K562 (cell line): ENCODE results near the gene RNF215. TPM values are rescaled to one million over a fixed set of nuclear protein-coding genes. Genes with fewer than 3 reads are reported as not detected.

Experiments
- ATAC-seq: fragments of 200-7000 bp; cut with Tn5 transposase; 3 replicates; pipeline ENCODE4 v1.9.1; 2020; ENCODE audit warnings: moderate library complexity
- BruUV-seq: library from RNA; stranded (reverse); fragments of 400-500 nt; replicated peaks from 2 replicates; lab custom pipeline; 2021; lab: Mats Ljungman, UMichigan
- CTCF ChIA-PET: fragments of 300-600 bp; formaldehyde crosslinking; extraction: SDS; loops from one replicate; lab custom pipeline; 2021; ENCODE audit warnings: low intra/inter-chr PET ratio; lab: Yijun Ruan, JAX
- POLR2A ChIA-PET: fragments of 300-600, 350-650 bp; sonication (Branson Sonifier 250); formaldehyde crosslinking; extraction: SDS; loops from one replicate; lab custom pipeline; 2021; ENCODE audit warnings: antibody characterized with exemption, inconsistent platforms; lab: Yijun Ruan, JAX
- DNase-seq, 4 experiments: peaks; one replicate each; pipeline versions ENCODE4 v3.0.0 to v3.0.0-alpha.2; 2011 to 2018; ENCODE audit warnings: low spot score in 3 of 4, mixed read lengths in 3 of 4; ENCODE audit errors: extremely low read depth in 1 of 4
- FAIRE-seq: peaks from 2 replicates; lab custom pipeline; 2011; peaks lifted over from hg19 to GRCh38; lab: Jason Lieb, UNC
- H2AFZ ChIP-seq: 2 replicates; pipeline ENCODE4 v1.6.0; 2011; ENCODE audit warnings: low read depth, low read length, control low read depth, inconsistent platforms
- H3K27ac ChIP-seq: fragments of 200-600 bp; 3 replicates; pipeline ENCODE4 v1.8.0; 2011; ENCODE audit warnings: low read depth, mild to moderate bottlenecking, control low read depth, inconsistent platforms, low read length, moderate library complexity, mixed read lengths; ENCODE audit errors: extremely low read depth
- H3K27me3 ChIP-seq, 2 experiments: fragments of 300-600 bp in 1 of 2; 2 replicates in 1 of 2; 3 replicates in 1 of 2; pipeline versions ENCODE4 v1.6.0 to v1.8.0; 2011; ENCODE audit warnings: inconsistent platforms in 2 of 2, low read length in 2 of 2, mild to moderate bottlenecking in 1 of 2, mixed read lengths in 1 of 2, moderate library complexity in 1 of 2; ENCODE audit not compliant: control insufficient read depth in 2 of 2, insufficient read depth in 2 of 2
- H3K36me3 ChIP-seq: fragments of 300-600 bp; 3 replicates; pipeline ENCODE4 v1.8.0; 2011; ENCODE audit warnings: mild to moderate bottlenecking, low read length, inconsistent platforms; ENCODE audit not compliant: control insufficient read depth, insufficient read depth
- H3K4me1 ChIP-seq, 2 experiments: fragments of 200-600 bp in 1 of 2; replicated peaks in 1 of 2; 2 replicates in 1 of 2; 3 replicates in 1 of 2; pipeline versions ENCODE4 v1.5.1 to v1.8.0; 2011; ENCODE audit warnings: inconsistent platforms in 2 of 2, low read length in 2 of 2, mild to moderate bottlenecking in 1 of 2, mixed read lengths in 1 of 2, moderate library complexity in 1 of 2; ENCODE audit not compliant: control insufficient read depth in 2 of 2, insufficient read depth in 2 of 2
- H3K4me2 ChIP-seq: 2 replicates; pipeline ENCODE4 v1.6.1; 2011; ENCODE audit warnings: low read length, control low read depth, inconsistent platforms, mixed read lengths; ENCODE audit not compliant: insufficient read depth
- H3K4me3 ChIP-seq: fragments of 200-600 bp; sonication (generic), shearing (Covaris generic); 2 replicates; pipeline ENCODE4 v1.5.1; 2016; ENCODE audit warnings: control low read depth, inconsistent platforms
- H3K79me2 ChIP-seq: fragments of 200-600 bp; 3 replicates; pipeline ENCODE4 v1.8.0; 2011; ENCODE audit warnings: low read length, inconsistent platforms; ENCODE audit not compliant: control insufficient read depth, insufficient read depth
- H3K9ac ChIP-seq, 2 experiments: 2 replicates each; pipeline versions ENCODE4 v1.6.0 to v1.6.1; 2011; ENCODE audit warnings: low read depth in 2 of 2, low read length in 2 of 2, control low read depth in 1 of 2, inconsistent platforms in 1 of 2, mild to moderate bottlenecking in 1 of 2, mixed read lengths in 1 of 2; ENCODE audit not compliant: insufficient read depth in 1 of 2
- H3K9me1 ChIP-seq: one replicate; pipeline ENCODE4 v1.6.0; 2011; ENCODE audit warnings: inconsistent platforms, mild to moderate bottlenecking, low read length, moderate library complexity; ENCODE audit not compliant: control insufficient read depth, insufficient read depth
- H3K9me3 ChIP-seq: replicated peaks from 2 replicates; pipeline ENCODE4 v1.5.1; 2011; ENCODE audit warnings: low read depth, low read length, inconsistent platforms; ENCODE audit not compliant: control insufficient read depth, insufficient read depth
- H4K20me1 ChIP-seq: replicated peaks from 2 replicates; pipeline ENCODE4 v1.6.1; 2011; ENCODE audit warnings: low read length, inconsistent platforms, mixed read lengths; ENCODE audit not compliant: control insufficient read depth, insufficient read depth
- BRF1 ChIP-seq: IDR thresholded peaks from 3 replicates; pipeline ENCODE4 v1.6.1; 2011; ENCODE audit warnings: borderline replicate concordance, mild to moderate bottlenecking; ENCODE audit not compliant: insufficient read length; ENCODE audit errors: extremely low read depth
- GABPA ChIP-seq: fragments of 200-800 bp; sonication (Bioruptor generic); conservative IDR thresholded peaks from 2 replicates; pipeline ENCODE4 v1.6.1; 2016; ENCODE audit warnings: low read depth, missing genetic modification characterization, missing compliant biosample characterization
- NFIC ChIP-seq: fragments of 450-650 bp; IDR thresholded peaks from 2 replicates; pipeline ENCODE4 v1.6.1; 2017; ENCODE audit warnings: mild to moderate bottlenecking, inconsistent platforms
- PPARD ChIP-seq: fragments of 250-450 bp; sonication (Bioruptor Pico); IDR thresholded peaks from 2 replicates; pipeline ENCODE4 v1.8.0; 2022; ENCODE audit warnings: inconsistent platforms, mild to moderate bottlenecking, moderate library complexity
- STAT5B ChIP-seq: fragments of 250-450 bp; sonication (Bioruptor Pico); IDR thresholded peaks from 2 replicates; pipeline ENCODE4 v1.8.0; 2021; ENCODE audit warnings: mild to moderate bottlenecking, inconsistent platforms
- TFAM ChIP-seq: fragments of 250-450 bp; sonication (Bioruptor Pico); conservative IDR thresholded peaks from 2 replicates; pipeline ENCODE4 v1.5.0; 2021; ENCODE audit warnings: mild to moderate bottlenecking, moderate library complexity
- XRCC3 ChIP-seq: fragments of 450-650 bp; IDR thresholded peaks from 2 replicates; pipeline ENCODE4 v1.6.1; 2017; ENCODE audit warnings: mild to moderate bottlenecking, moderate library complexity
- ZBTB1 ChIP-seq: sonication (generic); formaldehyde crosslinking; IDR thresholded peaks from 2 replicates; pipeline ENCODE4 v1.8.1; 2023; ENCODE audit warnings: missing genetic modification reagents, low read depth, mild to moderate bottlenecking, borderline replicate concordance
- ZFP1 ChIP-seq: fragments of 450-650 bp; formaldehyde crosslinking; IDR thresholded peaks from 2 replicates; pipeline ENCODE4 v1.4.0; 2020; ENCODE audit warnings: mild to moderate bottlenecking, mixed read lengths
- ZNF77 ChIP-seq: fragments of 250-450 bp; sonication (Bioruptor Pico); IDR thresholded peaks from 2 replicates; pipeline ENCODE4 v1.5.0; 2020
- WGBS: fragments of 100-300 bp; shearing (Covaris generic); methylation state at CpG from one replicate; pipeline ENCODE4 v1.1.6; 2016; ENCODE audit warnings: low coverage, mixed read lengths; ENCODE audit not compliant: insufficient coverage; ENCODE audit errors: missing lambda C conversion rate; 5-methylcytosine and 5-hydroxymethylcytosine counted together
- in situ Hi-C: fragments of 300-500 bp; cut with MboI; formaldehyde crosslinking; loops from 4 replicates; pipeline ENCODE4 v1.15.0; 2018; ENCODE audit warnings: inconsistent platforms, mixed read lengths
- intact Hi-C: fragments of 100-400 bp; cut with micrococcal nuclease; formaldehyde crosslinking; loops from 2 replicates; pipeline ENCODE4 v1.14.2; 2022
- polyA plus RNA-seq, 8 experiments: library from polyadenylated mRNA; depleted of rRNA in 4 of 8; stranded (reverse) in 5 of 8; unstranded in 3 of 8; fragments of >200 nt; fragmentation: Nextera tagmentation in 2 of 8; fragmentation: Illumina TruSeq in 1 of 8; extraction: Ambion mirVana in 2 of 8; extraction: Trizol in 1 of 8; gene quantifications; 2 replicates each; pipeline versions ENCODE4 v1.2.1 to v1.2.3, GENCODE V29; 2011 to 2014; ENCODE audit warnings: inconsistent platforms in 1 of 8, missing spikeins in 1 of 8
- total RNA-seq, 7 experiments: library from RNA; depleted of rRNA in 6 of 7; stranded (reverse); fragments of >200 nt in 6 of 7; fragmentation: Illumina TruSeq in 2 of 7; extraction: Trizol in 2 of 7; gene quantifications; 2 replicates each; pipeline versions ENCODE4 v1.2.1 to v1.2.3, GENCODE V29; 2011 to 2021; ENCODE audit warnings: low replicate concordance in 1 of 7

Gene RNF215
- total and polyA plus RNA-seq, 9 of the 15 experiments (the other 6 are each of a cell fraction or from before 2014, with no cell fraction given), result 0.08 to 9.8 (median 2.7) TPM

DNA sequence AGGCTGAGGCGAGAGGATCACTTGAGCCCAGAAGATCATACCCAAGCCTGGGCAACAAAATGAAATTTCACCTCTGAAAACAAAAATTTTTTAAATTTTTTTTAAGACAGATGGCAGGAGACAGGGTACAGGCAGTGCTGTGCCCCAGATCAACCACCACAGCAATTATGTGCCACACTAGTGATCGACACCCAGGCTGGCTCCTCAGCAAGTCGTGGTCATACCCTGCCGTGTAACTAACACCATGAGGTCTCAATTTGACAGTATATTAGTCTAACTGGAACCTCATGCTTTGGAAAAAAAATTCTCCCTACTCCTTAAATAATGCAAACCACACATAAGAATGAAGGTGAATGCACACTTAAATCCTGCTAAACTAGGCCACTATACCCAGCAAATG is 38.8 kb downstream of the RNF215 start (continued):
- TF ChIP-seq TFAM (CRISPR knock-in tag), result no peak
- no peak for TF ChIP-seq XRCC3
- no peak for TF ChIP-seq NFIC
- no peak for TF ChIP-seq ZNF77
- no peak for TF ChIP-seq GABPA (tag)
- no peak for TF ChIP-seq ZFP1 (CRISPR knock-in tag)
- TF ChIP-seq BRF1, result no peak
- no peak for TF ChIP-seq ZBTB1 (CRISPR knock-in tag)

DNA sequence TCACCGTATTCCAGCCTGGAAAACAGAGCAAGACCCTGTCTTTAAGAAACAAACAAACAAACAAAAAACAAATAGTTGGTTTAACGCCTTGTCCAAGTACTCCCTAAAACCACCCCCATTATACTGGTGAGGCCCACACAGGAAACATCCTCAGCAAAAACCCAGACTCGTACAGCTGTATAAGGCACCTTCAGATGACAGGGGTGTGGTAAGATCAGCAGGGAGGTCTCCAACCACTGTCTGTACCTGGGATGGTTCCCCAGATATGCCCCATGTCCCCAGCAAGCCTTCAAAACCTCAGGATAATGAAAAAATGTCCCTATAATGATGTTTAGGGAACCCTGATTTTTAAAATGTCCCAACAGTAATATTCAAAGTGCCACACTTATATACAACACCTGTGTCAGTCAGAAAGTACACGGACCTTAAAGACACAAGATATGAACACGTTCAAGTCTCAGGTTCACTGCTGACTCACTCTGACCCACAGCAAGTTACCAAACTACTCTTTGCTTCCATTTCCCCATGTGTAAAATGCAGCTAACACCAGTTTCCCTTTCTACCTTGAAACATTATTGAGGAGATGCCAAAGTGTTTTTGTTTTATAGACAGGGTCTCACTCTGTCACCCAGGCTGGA is 39.8 kb downstream of the RNF215 start:
- no peak overlapping the region for H3K4me2 ChIP-seq
- 74% methylated on average over 5 of the region's 5 CpGs for WGBS
- no peak overlapping the region for H3K27ac ChIP-seq
- no peaks in the 10 kb centered on the region; a peak in 1 of 5 replicates for H3K4me1 ChIP-seq
- in situ Hi-C loops, result no loop called here
- CTCF ChIA-PET, result no interaction called here
- FAIRE-seq (no peak), ATAC-seq (no peak), DNase-seq (no peak)
- POLR2A ChIA-PET, result no interaction called here
- H4K20me1 ChIP-seq, result no peaks in the 10 kb centered on the region
- peaks cover 40% of the 10 kb centered on the region for H3K79me2 ChIP-seq
- BruUV-seq, result no TSS peak
- no peaks in the 10 kb centered on the region for H3K9me3 ChIP-seq
- intact Hi-C loops, result no loop called here
- no peak overlapping the region for H3K9ac ChIP-seq
- H2AFZ ChIP-seq, result no peak overlapping the region
- TF ChIP-seq PPARD (CRISPR knock-in tag), result no peak
- TF ChIP-seq STAT5B (CRISPR knock-in tag), result no peak
- no peaks in the 10 kb centered on the region for H3K9me1 ChIP-seq
- H3K27me3 ChIP-seq, result no peaks in the 10 kb centered on the region
- no peak overlapping the region for H3K4me3 ChIP-seq
- H3K36me3 ChIP-seq, result peaks cover 94% of the 10 kb centered on the region
